Body of pancreas (tissue), 4 donors: Measurements from ENCODE around the gene KCTD15. TPM values are rescaled to one million over a fixed set of nuclear protein-coding genes. Genes with fewer than 3 reads are reported as not detected.

Experiments used
- ATAC-seq: fragments of 150-250 bp; one replicate; pipeline ENCODE4 v1.9.1; 2016
- DNase-seq, 4 donors: peaks; one replicate each; pipeline ENCODE4 v3.0.0-alpha.2; 2019
- H3K27ac ChIP-seq, 4 donors: fragments of 200-600 bp; sonication (generic); 1 replicate in 3 of 4; 2 replicates in 1 of 4; pipeline versions ENCODE4 v1.5.1 to v1.6.1; 2016 to 2019; ENCODE audit warnings: mild to moderate bottlenecking in 1 of 4, mixed read lengths in 1 of 4, moderate library complexity in 1 of 4
- H3K27me3 ChIP-seq, 2 donors: fragments of 200-600 bp; sonication (generic); one replicate each; pipeline ENCODE4 v1.6.0; 2016; ENCODE audit warnings: mild to moderate bottlenecking in 1 of 2
- H3K36me3 ChIP-seq, 2 donors: fragments of 200-600 bp; sonication (generic); replicated peaks in 1 of 2; 2 replicates each; pipeline ENCODE4 v1.5.1; 2016; ENCODE audit warnings: low read depth in 2 of 2; ENCODE audit not compliant: insufficient read depth in 1 of 2
- H3K4me1 ChIP-seq: fragments of 200-600 bp; sonication (generic); one replicate; pipeline ENCODE4 v1.6.0; 2016
- H3K4me3 ChIP-seq, 2 donors: fragments of 200-600 bp; sonication (generic); 1 replicate in 1 of 2; 2 replicates in 1 of 2; pipeline ENCODE4 v1.5.1; 2016 to 2019
- H3K9me3 ChIP-seq, 3 donors: fragments of 200-600 bp; sonication (generic); 1 replicate in 2 of 3; 2 replicates in 1 of 3; pipeline ENCODE4 v1.5.1; 2016
- POLR2A ChIP-seq, 3 donors: fragments of 450-650 bp; IDR thresholded peaks; one replicate each; pipeline ENCODE4 v1.6.1; 2016; ENCODE audit warnings: antibody characterized with exemption in 3 of 3, mild to moderate bottlenecking in 2 of 3
- WGBS, 2 donors: methylation state at CpG; one replicate each; pipeline ENCODE4 v1.1.5; 2017; 5-methylcytosine and 5-hydroxymethylcytosine counted together
- intact Hi-C: fragments of 100-400 bp; cut with DNase I; formaldehyde crosslinking; loops from one replicate; pipeline ENCODE4 v1.15.1; 2023
- total RNA-seq, 2 donors: library from RNA; depleted of rRNA; stranded (reverse); fragments of >200 nt; gene quantifications; one replicate each; pipeline ENCODE4 v1.1.0, GENCODE V29; 2016
- TF ChIP-seq, protein P1 (sequence below), 7 experiments: fragments of 450-650 bp in 4 of 7; fragments of 200-600 bp in 3 of 7; sonication (generic) in 3 of 7; IDR thresholded peaks; one replicate each; pipeline ENCODE4 v1.5.1; 2016 to 2019; ENCODE audit warnings: antibody characterized with exemption in 7 of 7

The KCTD15 gene
- total RNA-seq, 2 donors from 2014 or later, result 31.6 to 52.1 TPM

DNA sequence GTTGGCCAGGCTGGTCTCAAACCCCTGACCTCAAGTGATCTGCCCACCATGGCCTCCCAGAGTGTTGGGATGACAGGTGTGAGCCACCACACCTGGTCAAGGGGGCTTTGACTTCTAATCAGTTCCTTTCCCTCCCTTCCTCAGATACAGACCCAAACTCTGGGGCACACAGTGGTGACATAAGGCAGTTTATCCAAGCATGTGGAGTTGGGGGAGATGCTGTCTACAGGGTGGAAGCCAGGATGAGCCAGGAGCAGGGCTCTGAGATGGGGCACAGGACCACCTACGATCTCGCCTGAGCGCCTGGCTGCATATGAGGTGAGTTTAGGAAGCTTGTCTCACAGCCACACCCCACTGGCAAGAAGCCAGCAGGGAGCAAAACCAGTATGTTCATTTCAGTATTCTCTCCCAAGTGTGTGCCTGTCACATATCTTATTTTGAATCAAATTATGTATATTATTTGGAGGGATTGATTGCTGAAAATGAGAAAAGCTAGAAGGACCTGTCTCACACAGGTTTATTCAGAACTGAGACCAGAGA, 67.7 kb downstream of the KCTD15 start:
- intact Hi-C loops, result no loop called here
- 73 to 88% methylated on average over 3 of the region's 3 CpGs for WGBS, 2 donors

DNA sequence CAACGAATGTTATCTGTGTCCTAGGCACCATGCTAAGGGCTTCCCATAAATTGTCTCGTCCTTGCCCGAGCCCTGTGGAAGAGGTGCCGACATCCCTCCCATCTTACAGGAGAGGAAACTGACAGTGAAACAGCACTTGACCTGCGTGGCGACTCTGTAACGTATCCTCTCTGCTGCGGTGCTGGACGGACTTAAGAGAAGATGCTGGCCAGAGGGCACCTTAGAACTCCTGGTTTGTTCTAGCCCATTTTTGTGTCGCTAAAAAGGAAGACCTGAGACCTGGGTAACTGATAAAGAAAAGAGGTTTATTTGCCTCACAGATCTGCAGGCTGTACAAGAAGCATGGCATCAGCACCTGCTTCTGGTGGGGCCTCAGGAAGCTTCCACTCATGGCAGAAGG, 68.6 kb downstream of the KCTD15 start:
- no peak for DNase-seq
- TF ChIP-seq, protein P1, sequence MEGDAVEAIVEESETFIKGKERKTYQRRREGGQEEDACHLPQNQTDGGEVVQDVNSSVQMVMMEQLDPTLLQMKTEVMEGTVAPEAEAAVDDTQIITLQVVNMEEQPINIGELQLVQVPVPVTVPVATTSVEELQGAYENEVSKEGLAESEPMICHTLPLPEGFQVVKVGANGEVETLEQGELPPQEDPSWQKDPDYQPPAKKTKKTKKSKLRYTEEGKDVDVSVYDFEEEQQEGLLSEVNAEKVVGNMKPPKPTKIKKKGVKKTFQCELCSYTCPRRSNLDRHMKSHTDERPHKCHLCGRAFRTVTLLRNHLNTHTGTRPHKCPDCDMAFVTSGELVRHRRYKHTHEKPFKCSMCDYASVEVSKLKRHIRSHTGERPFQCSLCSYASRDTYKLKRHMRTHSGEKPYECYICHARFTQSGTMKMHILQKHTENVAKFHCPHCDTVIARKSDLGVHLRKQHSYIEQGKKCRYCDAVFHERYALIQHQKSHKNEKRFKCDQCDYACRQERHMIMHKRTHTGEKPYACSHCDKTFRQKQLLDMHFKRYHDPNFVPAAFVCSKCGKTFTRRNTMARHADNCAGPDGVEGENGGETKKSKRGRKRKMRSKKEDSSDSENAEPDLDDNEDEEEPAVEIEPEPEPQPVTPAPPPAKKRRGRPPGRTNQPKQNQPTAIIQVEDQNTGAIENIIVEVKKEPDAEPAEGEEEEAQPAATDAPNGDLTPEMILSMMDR (IDR thresholded peaks at IDR 0.05), result no peak
- TF ChIP-seq POLR2A (IDR thresholded peaks at IDR 0.05), result no peak
- intact Hi-C loops, result no loop called here
- 86 to 87% methylated on average over 10 of the region's 10 CpGs for WGBS, 2 donors
- ATAC-seq, result no peak
- H3K36me3 ChIP-seq, result no peaks in the 10 kb centered on the region
- no peaks in the 10 kb centered on the region for H3K27me3 ChIP-seq
- no peaks in the 10 kb centered on the region for H3K9me3 ChIP-seq
- no peak overlapping the region for H3K27ac ChIP-seq
- no peak overlapping the region for H3K4me3 ChIP-seq
- H3K4me1 ChIP-seq, result peaks cover 9% of the 10 kb centered on the region

More for the DNA sequence above, 67.7 kb downstream of the KCTD15 start:
- ATAC-seq, result no peak
- H3K9me3 ChIP-seq, result no peaks in the 10 kb centered on the region
- H3K27ac ChIP-seq, result no peak overlapping the region
- H3K4me1 ChIP-seq, result peaks cover 9% of the 10 kb centered on the region
- H3K4me3 ChIP-seq, result no peak overlapping the region
- no peaks in the 10 kb centered on the region for H3K36me3 ChIP-seq
- TF ChIP-seq, protein P1 (IDR thresholded peaks at IDR 0.05), result no peak
- TF ChIP-seq POLR2A (IDR thresholded peaks at IDR 0.05), result no peak
- no peaks in the 10 kb centered on the region for H3K27me3 ChIP-seq
- DNase-seq, result peak in 2 of 4 donors; percentile 26 to 38

Other genes starting within 250 kb of the KCTD15 start
- under 1 TPM in 1 of 2 donors, not detected in 1; 0.26 TPM for gene CHST8, start 174.9 kb upstream of the KCTD15 start, total RNA-seq